UCSD-AML1 (cell line): ENCODE data around the gene RANBP17.
"Not testable (repeated sequence)": the region's sequence is repeated elsewhere in the genome, so short reads cannot be mapped to it uniquely, and the experiment has no call there.

ENCODE experiments used
- DNase-seq: peaks from one replicate; lab custom pipeline; 2025; ENCODE audit not compliant: unreplicated experiment; lab: John Stamatoyannopoulos, UW

The RANBP17 gene

DNA sequence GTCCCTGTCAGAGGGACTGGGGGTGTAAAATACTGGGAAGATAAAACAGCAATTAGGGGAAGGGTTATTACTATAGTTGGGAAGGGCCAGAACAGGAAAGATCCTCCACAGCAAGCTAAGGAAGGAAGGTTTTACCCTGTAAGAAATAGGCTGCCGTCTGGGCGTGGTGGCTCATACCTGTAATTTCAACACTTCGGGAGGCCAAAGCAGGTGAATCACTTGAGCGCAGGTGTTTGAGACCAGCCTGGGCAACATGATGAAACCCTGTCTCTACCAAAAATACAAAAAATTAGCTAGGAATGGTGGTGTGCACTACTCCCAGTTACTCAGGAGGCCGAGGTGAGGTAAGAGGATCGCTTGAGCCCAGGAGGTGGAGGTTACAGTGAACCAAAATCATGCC lies 282.1 kb downstream of the RANBP17 start:
- DNase-seq = no peak

DNA sequence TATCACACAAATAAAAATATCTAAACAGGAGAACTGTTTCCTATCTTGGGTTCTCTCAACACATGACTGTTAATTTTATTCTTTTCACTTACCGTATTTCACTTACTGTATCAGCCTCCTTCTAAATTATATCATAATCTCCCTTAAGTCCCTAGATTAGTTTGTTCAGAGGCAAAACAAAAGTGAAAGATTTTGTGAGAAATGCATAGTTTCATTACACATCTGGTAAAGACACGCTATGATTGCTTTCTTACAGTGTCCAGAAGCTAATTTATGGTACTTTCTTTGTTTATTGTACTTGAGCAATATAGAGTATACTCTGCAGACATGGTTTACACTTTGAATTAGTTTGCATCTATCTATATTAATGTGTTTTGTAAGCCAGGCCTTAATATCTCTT lies 287.5 kb downstream of the RANBP17 start:
- DNase-seq = no peak

DNA sequence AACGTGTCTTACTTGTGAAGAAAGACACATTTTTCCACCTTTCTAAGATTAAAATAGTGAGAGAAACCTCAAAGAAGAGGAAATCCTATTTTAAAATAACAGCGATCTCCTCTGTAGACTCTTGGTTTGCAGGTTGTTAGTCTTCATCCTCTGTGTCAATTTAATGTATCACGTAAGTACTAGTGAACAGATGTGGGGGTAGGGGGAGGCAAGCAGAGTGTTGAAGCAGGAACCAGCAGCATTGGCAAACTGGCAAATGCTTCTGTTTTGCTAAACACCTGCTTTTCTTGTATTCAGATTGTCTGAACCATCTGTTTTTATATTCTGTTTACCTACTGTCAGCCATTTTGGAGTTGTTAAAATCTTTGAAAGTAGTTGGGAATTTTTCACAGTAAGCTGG lies 288.0 kb downstream of the RANBP17 start:
- no peak for DNase-seq

DNA sequence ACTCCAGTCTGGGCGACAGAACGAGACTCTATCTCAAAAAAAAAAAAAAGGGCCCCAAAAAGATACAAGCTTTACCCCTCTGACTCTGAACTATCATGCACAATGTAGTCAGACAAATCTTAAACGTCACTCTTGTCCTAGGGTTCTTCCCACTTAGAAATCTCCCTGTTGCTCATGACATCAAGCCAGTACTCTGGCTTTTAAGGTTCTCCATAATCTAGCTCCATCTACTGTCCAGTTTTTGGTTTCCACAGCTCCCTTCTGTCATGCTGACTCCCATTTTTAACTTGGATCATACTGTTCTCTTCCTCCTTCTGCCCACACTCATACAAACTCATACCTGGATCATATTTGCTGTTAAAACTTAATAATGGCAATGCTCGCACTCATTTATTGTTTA lies 290.6 kb downstream of the RANBP17 start:
- DNase-seq = no peak

DNA sequence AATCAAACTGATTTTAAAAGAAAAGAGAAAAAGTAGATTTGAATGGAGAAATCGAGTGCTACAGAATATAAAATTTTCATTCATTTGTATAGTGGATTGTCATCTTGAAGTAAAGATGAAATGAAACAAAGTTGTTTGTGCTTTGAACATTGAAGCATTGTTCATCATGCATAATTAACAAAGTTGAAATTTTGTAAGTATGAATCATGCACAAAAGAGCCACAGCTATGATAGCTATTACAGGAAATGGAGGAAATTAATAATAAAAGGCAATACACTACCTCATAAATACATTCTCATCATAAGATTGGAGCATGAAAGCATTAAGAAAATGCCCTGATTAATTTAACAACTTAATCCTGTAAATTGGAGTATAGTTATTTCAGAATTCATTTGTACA lies 293.8 kb downstream of the RANBP17 start:
- no peak for DNase-seq

DNA sequence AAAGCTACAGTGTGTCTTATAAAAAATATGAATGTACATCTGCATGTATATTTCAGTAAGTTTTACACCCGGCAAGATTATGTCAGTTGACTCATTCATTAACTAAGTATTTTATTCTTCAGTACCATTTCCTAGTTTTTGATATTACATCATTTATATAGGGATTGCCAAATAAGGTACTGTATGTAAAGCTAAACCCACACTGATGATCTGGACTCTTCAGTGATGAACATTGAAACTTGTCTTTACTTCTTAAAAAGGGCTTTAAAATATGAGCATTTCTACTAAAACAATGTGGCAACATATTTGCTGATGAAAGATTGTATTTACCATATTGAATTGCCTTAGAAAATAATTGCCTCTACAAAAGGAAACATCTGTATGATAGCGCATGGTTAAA lies 295.5 kb downstream of the RANBP17 start:
- no peak for DNase-seq

DNA sequence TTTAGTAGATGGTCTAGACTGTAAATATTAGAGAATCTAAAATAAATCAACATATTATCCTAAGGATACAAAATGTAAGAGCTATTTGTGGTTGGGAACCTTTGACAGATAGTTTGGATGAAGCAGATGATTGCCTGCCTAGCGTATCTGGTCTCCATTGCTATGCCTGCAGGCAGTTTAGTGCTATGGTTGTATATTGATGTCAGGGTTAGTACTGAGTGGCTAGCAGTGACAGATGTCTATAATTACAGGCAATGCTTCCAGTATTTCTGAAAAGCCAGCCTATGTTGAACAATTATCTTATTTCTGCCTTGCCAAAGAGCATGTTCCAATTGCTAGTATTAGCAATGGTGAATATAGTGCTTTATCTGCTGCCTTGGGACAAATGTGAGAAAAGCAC lies 296.0 kb downstream of the RANBP17 start:
- DNase-seq = no peak

DNA sequence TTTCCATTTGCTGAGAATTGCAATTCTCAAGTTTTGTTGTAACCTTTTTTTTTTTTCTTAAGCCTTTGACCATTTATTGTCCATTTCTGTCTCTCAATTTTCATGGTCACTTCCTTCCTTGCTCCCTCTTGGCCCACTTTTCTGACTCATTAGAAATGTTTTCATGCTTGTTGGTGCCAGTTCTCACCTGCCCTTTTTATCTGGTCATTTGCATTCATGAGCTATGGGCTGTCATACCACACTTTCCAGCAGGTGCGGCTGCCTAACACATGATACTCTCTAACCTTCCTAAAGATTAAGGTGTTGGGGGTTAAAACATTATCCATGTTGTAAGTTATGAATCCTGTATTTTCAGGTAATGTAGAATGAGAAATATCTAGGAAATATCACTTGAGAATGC lies 296.8 kb downstream of the RANBP17 start:
- no peak for DNase-seq

DNA sequence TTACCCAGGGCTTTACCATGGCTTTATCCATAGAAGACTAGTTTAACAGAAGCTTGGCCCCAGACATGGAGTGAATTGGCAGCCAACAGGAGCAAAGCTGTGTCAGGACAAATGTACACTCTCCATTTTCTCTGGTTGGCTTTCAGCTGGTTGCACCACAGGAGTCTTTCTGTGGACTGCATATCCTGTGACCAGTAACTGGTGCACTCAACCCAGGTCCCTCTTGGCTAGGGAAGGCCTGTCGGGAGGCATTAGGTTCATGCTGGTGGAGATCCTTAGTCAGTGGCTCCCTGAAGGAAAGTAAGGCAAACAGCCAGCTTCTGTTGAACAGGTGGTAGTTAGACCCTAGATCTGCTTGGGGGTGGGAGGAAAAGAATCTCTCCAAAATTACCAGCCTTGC lies 300.3 kb downstream of the RANBP17 start:
- DNase-seq = no peak

DNA sequence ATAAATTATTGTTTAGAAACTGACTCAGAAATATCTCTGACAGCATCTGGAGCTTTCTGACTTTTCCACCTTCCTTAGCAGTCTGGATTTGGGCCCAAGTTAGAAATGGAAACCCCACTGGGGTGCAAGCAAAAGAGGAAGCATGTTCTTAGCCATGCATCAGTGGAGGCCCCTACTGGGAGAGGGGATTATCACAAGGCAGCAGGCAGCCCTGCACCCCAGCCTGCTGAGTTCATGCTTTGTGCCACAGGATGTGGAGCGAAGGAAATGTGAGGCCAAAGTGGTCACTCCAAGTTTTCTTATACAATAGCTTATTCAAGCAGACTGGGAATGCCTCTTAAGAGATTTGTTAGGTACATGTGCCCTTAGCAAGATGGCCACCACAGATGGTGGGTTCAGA lies 300.8 kb downstream of the RANBP17 start:
- DNase-seq = peak; percentile 41

DNA sequence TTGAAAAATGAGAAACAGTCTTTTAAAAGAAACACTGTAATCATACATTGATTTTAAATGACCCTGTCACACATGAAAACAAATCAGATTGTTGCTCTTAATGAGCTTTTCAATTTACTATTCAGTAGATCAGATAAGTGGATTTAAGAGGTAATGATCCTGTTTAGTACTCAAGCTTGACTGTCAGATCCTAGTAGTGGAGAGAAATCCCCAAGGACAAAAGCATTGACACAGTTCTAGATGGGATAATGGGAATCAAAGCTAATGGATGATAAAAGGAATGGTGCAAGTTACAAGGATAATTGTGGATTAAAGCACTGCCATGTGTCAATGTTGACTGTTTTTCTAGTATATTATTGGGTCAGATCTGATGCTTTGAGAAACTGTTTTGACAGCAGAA lies 304.9 kb downstream of the RANBP17 start:
- no peak for DNase-seq

DNA sequence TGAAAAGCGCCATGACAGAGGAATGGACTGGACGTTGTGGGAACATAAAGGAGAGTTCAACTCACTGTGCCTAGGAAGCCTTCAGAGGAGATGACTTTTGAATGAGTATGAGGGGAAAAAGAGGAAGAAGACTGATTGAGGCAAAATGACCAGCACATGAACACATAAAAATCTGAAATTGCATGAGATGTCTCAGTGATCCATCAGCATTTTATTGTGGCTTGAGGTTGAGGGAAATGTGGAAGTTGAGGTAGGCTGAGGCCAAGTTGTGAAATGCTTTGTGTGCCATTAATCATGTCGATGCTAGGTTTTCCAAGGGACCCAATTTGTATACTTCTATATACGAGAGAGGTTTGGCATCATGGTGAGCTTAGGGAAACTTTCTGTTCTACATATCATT lies 306.4 kb downstream of the RANBP17 start:
- no peak for DNase-seq

DNA sequence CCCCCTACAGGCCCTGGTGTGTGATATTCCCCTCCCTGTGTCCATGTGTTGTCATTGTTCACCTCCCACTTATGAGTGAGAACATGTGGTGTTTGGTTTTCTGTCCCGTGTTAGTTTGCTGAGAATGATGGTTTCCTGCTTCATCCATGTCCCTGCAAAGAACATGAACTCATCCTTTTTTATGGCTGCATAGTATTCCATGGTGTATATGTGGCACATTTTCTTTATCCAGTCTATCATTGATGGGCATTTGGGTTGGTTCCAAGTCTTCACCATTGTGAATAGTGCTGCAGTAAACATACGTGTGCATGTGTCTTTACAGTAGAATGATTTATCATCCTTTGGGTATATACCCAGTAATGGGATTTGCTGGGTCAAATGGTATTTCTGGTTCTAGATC lies 313.1 kb downstream of the RANBP17 start:
- DNase-seq = not testable (repeated sequence)

DNA sequence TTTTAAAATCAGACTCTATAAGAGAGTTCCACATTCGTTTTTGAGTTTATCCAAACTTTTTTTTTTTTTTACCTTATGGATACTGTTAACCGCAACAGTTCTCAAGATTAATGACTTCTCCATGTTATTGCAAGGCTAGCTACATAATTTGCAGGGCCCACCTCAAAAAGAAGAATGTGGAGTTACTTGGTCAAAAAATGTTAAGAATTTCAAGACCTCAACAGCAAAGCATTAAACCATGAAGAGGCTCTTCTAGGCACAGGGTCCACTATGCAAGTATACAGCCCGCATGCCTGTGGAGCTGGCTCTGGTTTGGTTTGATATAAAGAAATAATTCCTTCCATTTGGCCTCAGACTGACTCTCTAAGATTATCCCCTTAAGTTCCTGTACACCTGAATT lies 313.9 kb downstream of the RANBP17 start:
- DNase-seq = no peak

DNA sequence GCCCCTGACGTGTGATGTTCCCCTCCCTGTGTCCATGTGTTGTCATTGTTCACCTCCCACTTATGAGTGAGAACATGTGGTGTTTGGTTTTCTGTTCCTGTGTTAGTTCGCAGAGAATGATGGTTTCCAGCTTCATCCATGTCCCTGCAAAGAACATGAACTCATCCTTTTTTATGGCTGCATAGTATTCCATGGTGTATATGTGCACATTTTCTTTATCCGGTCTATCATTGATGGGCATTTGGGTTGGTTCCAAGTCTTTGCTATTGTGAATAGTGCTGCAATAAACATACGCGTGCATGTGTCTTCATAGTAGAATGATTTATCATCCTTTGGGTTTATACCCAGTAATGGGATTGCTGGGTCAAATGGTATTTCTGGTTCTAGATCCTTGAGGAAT lies 316.4 kb downstream of the RANBP17 start:
- DNase-seq = not testable (repeated sequence)

DNA sequence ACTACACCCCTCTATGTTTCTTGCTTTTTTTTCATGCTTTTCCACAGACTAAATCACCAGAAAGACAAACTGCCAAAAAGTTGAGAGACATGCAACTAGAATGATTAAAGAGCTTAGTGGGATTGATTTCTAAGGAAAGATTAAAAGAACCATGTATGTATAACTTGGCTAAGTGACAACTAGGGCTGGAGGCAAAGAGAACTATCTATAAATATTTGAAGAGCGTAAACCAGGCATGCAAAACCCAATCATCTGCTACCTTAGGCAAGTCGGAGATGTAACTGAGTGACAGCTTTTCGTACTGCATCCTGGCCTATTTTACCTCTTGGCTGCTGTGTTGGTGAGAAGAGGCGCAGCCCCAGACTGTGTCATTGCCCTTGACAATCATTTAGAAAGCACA lies 326.2 kb downstream of the RANBP17 start:
- DNase-seq = no peak

DNA sequence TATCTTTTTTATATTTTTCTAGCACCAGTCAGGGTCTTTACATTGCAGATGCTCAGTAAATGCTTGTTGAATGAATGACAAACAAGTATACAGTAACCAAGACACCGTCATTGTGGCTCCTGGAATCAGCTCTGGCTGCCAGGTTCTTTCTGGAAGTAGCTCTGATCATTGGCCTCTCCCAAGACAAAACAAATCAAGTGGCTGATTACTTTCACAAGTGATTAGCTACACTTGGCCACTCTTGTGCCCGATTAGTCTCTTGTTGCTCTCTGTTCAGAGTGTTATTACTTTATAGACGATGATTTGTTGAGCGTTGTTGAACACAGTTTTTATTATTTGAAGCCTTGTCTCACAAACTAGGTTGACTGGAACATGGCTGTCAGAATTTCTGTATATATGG lies 327.6 kb downstream of the RANBP17 start:
- no peak for DNase-seq

DNA sequence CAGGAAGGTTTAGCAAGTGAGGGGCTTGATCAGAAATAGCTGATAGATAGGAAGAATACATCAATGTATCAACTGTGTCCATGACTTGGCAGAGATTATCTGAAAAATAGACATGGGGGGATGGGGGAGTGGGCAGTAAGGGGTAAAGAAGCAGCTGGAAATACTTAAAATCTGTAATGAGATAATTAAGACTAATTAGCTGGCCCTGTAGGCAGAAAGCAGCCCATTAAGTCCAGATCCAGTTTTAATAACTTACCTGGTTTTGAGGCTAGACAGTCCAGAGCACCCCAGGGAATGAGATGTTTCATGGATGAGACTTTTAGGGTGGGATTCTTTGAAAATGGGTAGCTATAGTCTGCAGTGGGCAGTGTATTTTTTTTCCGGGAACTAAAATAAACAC lies 330.3 kb downstream of the RANBP17 start:
- DNase-seq = no peak

DNA sequence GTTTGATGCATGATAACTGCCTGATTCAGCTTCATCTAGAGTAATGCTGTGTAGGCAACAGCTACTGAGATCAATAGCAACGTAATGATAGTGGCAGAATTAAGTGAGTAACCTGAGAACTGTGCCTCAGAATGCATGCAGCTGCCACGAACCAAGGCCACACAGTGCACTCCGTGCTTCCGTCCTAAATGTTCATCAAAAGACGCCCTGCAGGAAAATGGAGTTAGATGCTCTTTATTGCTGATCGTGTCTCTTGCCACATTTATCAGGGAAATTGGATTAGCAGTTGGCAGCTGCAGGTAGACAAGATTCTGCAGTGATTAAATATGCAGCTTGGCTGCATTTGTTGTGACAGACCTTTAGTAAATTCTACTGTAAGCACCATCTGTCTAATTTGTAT lies 339.5 kb downstream of the RANBP17 start:
- no peak for DNase-seq

DNA sequence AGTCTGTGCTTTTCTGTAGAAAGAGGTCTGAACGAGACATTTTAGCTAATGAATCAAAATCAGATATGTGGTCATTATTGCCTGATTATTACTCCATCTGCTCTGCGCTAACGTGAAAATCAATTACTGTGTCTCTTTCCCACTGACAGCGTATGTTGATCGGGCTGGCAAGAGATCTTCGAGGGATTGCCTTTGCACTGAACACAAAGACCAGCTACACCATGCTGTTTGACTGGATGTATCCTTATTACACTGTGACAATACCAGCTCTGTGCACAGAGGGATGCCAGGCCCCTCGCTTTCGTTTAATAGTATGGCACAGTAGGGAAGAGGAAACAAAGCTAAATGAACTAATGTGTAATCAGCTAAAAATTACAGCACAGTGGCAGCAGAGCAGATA lies 343.6 kb downstream of the RANBP17 start:
- DNase-seq = no peak

DNA sequence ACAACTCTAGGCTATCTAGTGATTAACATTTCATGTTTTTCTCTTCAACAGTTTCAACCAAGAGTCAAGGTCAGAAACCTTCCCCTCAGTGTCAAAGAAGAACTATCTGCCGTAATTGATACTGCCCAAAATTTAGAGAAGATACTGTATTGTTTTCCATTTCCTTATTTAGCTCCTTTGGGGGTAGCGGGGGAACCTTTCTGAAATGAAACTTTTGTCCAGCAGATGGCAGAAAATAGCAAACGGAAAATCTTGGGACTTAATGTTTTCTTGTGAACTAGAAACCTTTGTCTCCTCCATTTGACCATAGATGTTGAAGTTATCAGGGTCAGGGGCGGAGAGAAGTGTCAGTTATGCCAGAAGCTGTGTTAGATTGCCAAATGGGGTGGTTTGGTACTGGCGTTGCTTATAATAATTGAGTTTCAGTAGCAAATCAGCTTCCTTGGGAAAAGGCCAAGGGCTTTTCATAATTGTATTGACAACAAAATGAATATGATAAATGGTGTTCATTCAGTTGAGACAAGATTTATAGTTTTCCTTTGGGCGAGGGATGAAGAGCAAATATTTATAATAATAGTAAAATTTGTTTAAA lies 345.5 kb downstream of the RANBP17 start:
- no peak for DNase-seq

DNA sequence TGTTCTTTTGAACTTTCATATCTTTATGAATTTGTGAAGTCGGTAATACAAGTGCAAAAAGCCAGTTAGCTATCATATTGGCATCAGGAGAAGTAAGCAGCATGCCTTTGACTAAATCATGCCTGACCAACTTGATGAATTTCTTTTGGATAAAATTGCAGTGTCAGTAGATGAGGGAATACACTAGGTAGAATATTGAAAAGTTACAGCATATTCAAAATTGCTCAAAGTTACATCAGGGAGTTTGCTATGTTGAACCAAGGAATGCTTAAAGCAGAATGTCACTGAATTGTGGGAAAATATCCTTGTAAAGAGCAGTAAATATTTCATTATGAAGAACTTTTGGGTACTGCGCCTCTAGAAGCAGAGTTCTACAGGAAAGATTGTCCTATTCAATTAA lies 360.1 kb downstream of the RANBP17 start:
- DNase-seq = no peak

DNA sequence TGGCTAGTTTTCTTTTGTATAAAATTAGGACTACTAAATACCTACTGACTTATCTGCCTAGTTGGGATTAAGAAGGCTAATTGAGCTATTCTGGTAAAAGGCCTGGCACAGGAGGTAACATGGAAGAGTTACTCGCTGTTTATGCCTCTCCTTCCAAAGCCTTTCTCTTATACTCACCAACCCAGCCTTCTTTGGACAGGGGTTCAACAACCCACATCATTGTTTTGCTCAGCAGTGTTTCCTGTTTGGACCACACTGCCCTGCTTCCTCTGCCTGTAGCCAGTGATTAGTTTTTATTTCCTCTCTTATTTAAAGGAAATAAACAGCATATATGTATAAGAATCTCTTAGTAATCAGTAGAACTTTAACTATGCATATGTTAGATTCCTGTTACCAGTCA lies 362.1 kb downstream of the RANBP17 start:
- DNase-seq = no peak
